HEK293 (cell line): ENCODE results near the gene ARR3.
"Not testable (repeated sequence)": the region's sequence is repeated elsewhere in the genome, so short reads cannot be mapped to it uniquely, and the experiment has no call there.

Source experiments
- YY2 ChIP-seq: fragments of 450-650 bp; formaldehyde crosslinking; IDR thresholded peaks from 2 replicates; pipeline ENCODE4 v1.5.1; 2016; ENCODE audit warnings: missing biosample characterization, missing genetic modification characterization
- ZNF324 ChIP-seq: fragments of 450-650 bp; formaldehyde crosslinking; IDR thresholded peaks from 2 replicates; pipeline ENCODE4 v1.5.1; 2016; ENCODE audit warnings: missing biosample characterization, missing genetic modification characterization
- ZNF37A ChIP-seq: fragments of 450-650 bp; IDR thresholded peaks from 2 replicates; pipeline ENCODE4 v1.5.1; 2018; ENCODE audit warnings: missing biosample characterization, missing genetic modification characterization
- ZNF548 ChIP-seq: fragments of 450-650 bp; formaldehyde crosslinking; IDR thresholded peaks from 2 replicates; pipeline ENCODE4 v1.5.1; 2016; ENCODE audit warnings: missing biosample characterization, missing genetic modification characterization
- ZNF670 ChIP-seq: fragments of 450-650 bp; formaldehyde crosslinking; IDR thresholded peaks from 2 replicates; pipeline ENCODE4 v1.5.1; 2016; ENCODE audit warnings: missing biosample characterization, missing genetic modification characterization, low read depth
- TF ChIP-seq, protein P1 (sequence below): fragments of 450-650 bp; formaldehyde crosslinking; IDR thresholded peaks from 2 replicates; pipeline ENCODE4 v1.5.1; 2016; ENCODE audit warnings: missing biosample characterization, missing genetic modification characterization
- TF ChIP-seq, protein P2 (sequence below): fragments of 450-650 bp; formaldehyde crosslinking; IDR thresholded peaks from 2 replicates; pipeline ENCODE4 v1.5.1; 2016; ENCODE audit warnings: missing biosample characterization, missing genetic modification characterization
- TF ChIP-seq, protein P3 (sequence below): fragments of 450-650 bp; formaldehyde crosslinking; IDR thresholded peaks from 2 replicates; pipeline ENCODE4 v1.5.1; 2017; ENCODE audit warnings: missing biosample characterization, missing genetic modification characterization
- TF ChIP-seq, protein P4 (sequence below): fragments of 450-650 bp; formaldehyde crosslinking; IDR thresholded peaks from 2 replicates; pipeline ENCODE4 v1.5.1; 2016; ENCODE audit warnings: missing biosample characterization, missing genetic modification characterization

DNA sequence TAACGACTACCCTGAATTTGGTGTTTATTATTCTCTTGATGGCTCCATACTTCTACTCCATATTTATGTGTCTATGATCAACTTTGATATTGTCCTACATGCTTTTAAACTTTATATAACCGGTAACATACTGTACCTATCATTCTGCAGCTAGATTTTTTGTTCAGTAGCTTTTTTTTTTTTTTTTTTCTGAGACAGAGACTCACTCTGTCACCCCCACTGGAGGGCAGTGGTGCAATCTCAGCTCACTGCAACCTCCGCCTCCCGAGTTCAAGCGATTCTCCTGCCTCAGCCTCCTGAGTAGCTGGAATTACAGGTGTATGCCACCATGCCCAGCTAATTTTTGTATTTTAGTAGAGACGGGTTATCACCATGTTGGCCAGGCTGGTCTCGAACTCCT is 5.9 kb downstream of the ARR3 start:
- TF ChIP-seq, protein P1, sequence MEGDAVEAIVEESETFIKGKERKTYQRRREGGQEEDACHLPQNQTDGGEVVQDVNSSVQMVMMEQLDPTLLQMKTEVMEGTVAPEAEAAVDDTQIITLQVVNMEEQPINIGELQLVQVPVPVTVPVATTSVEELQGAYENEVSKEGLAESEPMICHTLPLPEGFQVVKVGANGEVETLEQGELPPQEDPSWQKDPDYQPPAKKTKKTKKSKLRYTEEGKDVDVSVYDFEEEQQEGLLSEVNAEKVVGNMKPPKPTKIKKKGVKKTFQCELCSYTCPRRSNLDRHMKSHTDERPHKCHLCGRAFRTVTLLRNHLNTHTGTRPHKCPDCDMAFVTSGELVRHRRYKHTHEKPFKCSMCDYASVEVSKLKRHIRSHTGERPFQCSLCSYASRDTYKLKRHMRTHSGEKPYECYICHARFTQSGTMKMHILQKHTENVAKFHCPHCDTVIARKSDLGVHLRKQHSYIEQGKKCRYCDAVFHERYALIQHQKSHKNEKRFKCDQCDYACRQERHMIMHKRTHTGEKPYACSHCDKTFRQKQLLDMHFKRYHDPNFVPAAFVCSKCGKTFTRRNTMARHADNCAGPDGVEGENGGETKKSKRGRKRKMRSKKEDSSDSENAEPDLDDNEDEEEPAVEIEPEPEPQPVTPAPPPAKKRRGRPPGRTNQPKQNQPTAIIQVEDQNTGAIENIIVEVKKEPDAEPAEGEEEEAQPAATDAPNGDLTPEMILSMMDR (tag by site-specific recombination) = not testable (repeated sequence)
- not testable (repeated sequence) for TF ChIP-seq ZNF324; ZNF670 (tag by site-specific recombination); ZNF548 (tag by site-specific recombination); YY2 (tag by site-specific recombination); ZNF37A (tag by site-specific recombination)
- TF ChIP-seq, protein P2, sequence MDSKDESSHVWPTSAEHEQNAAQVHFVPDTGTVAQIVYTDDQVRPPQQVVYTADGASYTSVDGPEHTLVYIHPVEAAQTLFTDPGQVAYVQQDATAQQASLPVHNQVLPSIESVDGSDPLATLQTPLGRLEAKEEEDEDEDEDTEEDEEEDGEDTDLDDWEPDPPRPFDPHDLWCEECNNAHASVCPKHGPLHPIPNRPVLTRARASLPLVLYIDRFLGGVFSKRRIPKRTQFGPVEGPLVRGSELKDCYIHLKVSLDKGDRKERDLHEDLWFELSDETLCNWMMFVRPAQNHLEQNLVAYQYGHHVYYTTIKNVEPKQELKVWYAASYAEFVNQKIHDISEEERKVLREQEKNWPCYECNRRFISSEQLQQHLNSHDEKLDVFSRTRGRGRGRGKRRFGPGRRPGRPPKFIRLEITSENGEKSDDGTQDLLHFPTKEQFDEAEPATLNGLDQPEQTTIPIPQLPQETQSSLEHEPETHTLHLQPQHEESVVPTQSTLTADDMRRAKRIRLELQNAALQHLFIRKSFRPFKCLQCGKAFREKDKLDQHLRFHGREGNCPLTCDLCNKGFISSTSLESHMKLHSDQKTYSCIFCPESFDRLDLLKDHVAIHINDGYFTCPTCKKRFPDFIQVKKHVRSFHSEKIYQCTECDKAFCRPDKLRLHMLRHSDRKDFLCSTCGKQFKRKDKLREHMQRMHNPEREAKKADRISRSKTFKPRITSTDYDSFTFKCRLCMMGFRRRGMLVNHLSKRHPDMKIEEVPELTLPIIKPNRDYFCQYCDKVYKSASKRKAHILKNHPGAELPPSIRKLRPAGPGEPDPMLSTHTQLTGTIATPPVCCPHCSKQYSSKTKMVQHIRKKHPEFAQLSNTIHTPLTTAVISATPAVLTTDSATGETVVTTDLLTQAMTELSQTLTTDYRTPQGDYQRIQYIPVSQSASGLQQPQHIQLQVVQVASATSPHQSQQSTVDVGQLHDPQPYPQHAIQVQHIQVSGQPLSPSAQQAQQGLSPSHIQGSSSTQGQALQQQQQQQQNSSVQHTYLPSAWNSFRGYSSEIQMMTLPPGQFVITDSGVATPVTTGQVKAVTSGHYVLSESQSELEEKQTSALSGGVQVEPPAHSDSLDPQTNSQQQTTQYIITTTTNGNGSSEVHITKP = not testable (repeated sequence)
- TF ChIP-seq, protein P3, sequence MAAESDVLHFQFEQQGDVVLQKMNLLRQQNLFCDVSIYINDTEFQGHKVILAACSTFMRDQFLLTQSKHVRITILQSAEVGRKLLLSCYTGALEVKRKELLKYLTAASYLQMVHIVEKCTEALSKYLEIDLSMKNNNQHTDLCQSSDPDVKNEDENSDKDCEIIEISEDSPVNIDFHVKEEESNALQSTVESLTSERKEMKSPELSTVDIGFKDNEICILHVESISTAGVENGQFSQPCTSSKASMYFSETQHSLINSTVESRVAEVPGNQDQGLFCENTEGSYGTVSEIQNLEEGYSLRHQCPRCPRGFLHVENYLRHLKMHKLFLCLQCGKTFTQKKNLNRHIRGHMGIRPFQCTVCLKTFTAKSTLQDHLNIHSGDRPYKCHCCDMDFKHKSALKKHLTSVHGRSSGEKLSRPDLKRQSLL (tag by site-specific recombination) = not testable (repeated sequence)
- TF ChIP-seq, protein P4, sequence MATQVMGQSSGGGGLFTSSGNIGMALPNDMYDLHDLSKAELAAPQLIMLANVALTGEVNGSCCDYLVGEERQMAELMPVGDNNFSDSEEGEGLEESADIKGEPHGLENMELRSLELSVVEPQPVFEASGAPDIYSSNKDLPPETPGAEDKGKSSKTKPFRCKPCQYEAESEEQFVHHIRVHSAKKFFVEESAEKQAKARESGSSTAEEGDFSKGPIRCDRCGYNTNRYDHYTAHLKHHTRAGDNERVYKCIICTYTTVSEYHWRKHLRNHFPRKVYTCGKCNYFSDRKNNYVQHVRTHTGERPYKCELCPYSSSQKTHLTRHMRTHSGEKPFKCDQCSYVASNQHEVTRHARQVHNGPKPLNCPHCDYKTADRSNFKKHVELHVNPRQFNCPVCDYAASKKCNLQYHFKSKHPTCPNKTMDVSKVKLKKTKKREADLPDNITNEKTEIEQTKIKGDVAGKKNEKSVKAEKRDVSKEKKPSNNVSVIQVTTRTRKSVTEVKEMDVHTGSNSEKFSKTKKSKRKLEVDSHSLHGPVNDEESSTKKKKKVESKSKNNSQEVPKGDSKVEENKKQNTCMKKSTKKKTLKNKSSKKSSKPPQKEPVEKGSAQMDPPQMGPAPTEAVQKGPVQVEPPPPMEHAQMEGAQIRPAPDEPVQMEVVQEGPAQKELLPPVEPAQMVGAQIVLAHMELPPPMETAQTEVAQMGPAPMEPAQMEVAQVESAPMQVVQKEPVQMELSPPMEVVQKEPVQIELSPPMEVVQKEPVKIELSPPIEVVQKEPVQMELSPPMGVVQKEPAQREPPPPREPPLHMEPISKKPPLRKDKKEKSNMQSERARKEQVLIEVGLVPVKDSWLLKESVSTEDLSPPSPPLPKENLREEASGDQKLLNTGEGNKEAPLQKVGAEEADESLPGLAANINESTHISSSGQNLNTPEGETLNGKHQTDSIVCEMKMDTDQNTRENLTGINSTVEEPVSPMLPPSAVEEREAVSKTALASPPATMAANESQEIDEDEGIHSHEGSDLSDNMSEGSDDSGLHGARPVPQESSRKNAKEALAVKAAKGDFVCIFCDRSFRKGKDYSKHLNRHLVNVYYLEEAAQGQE = not testable (repeated sequence)
